Stimulated activated memory B cell treated with anti-CD40 and anti-IgM and Interleukin-4, amounts not matched to agents 10 μg/mL and 1 μg/mL and 100 μg/mL, for 72 hours (primary cell): ENCODE measurements around the gene TMCO4.

Source experiments
- ATAC-seq: fragments of 150-1000 bp; cut with Tn5 transposase; 2 replicates; pipeline ENCODE4 v1.10.0; 2021
- H3K27ac Mint-ChIP-seq: one replicate; pipeline ENCODE4 v1.8.0; 2022; ENCODE audit warnings: mild to moderate bottlenecking, mixed read lengths
- H3K27me3 Mint-ChIP-seq: one replicate; pipeline ENCODE4 v1.8.0; 2022; ENCODE audit warnings: mixed read lengths
- H3K36me3 Mint-ChIP-seq: one replicate; pipeline ENCODE4 v1.8.0; 2022; ENCODE audit warnings: mixed read lengths
- H3K4me1 Mint-ChIP-seq: one replicate; pipeline ENCODE4 v1.8.0; 2022; ENCODE audit warnings: mixed read lengths
- H3K4me3 Mint-ChIP-seq: one replicate; pipeline ENCODE4 v1.8.0; 2022; ENCODE audit warnings: mild to moderate bottlenecking, moderate library complexity, mixed read lengths
- H3K9me3 Mint-ChIP-seq: one replicate; pipeline ENCODE4 v1.8.0; 2022; ENCODE audit warnings: mixed read lengths

Gene TMCO4

DNA sequence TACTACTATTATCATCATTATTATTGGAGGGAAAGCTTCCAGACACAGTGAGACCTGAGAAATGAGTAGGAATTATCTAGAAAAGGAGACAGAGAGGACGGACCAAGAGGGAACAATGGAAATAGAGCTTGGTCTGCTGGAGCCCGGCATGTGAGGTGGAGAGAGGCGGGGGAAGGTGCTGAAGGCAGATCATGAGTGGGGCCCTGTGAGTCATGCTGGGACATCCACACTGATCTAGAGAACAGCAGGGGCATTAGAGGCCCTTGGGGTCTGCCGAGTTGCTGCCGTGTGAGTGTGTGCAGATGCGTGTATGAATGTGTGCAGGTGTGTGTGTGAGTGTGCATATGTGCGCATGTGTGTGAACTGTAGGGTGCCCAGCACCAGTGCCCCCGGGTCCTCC is 65.7 kb downstream of the TMCO4 start:
- Mint-ChIP-seq H3K27me3 (no peaks in the 10 kb centered on the region), H3K36me3 (peaks cover 86% of the 10 kb centered on the region), H3K4me3 (no peak overlapping the region), H3K27ac (no peak overlapping the region), H3K4me1 (no peaks in the 10 kb centered on the region), H3K9me3 (peaks cover 8% of the 10 kb centered on the region)
- ATAC-seq: no peak

DNA sequence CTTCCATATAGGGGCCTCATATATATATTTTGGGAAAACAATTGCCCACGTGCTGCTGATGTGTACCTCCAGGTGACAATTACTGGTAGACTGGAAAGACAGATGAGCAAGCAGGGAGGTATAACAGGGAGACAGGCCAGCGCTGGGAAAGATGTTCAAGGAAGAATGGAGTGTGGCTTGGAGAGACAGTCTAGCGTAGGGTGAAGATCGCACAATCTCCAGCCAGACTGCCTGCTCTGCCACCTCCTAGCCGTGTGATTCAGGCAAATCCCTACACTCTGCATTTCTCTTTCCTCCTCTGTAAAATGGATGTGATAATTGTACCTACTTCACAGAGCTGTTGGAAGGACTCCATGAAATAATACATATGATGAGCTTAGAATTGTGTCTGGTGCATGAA is 66.1 kb downstream of the TMCO4 start:
- H3K27ac Mint-ChIP-seq: no peak overlapping the region
- ATAC-seq: no peak
- H3K4me1 Mint-ChIP-seq: no peaks in the 10 kb centered on the region
- H3K27me3 Mint-ChIP-seq: no peaks in the 10 kb centered on the region
- no peak overlapping the region for H3K4me3 Mint-ChIP-seq
- peaks cover 8% of the 10 kb centered on the region for H3K9me3 Mint-ChIP-seq
- peaks cover 84% of the 10 kb centered on the region for H3K36me3 Mint-ChIP-seq

DNA sequence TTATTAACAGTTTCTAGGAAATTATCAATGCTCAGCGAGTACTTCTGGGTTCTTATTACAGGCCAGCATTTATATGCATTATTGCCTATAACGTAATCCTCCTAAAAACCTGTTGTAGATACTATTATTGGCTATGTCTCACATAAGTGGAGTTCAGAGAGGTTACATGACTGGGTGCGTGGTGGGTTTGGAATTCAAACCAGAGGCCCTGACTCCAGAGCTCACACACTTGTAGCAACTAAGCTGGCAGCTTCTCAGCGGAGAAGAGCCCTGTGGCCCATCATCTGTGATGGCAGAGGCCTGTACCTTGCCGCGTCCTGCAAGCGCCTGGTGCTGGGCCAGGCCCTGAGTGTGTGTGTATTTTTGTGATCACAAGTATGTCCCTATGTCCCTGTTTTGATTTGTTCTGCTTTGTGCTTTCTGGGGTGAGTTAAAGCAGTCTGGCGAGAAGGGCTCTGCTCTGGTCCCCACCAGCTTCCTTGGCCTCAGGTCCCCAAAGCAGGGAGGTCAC is 68.3 kb downstream of the TMCO4 start:
- Mint-ChIP-seq H3K27me3 (no peaks in the 10 kb centered on the region), H3K9me3 (peaks cover 8% of the 10 kb centered on the region), H3K36me3 (peaks cover 85% of the 10 kb centered on the region), H3K4me1 (no peaks in the 10 kb centered on the region), H3K4me3 (no peak overlapping the region), H3K27ac (no peak overlapping the region)
- ATAC-seq: no peak

DNA sequence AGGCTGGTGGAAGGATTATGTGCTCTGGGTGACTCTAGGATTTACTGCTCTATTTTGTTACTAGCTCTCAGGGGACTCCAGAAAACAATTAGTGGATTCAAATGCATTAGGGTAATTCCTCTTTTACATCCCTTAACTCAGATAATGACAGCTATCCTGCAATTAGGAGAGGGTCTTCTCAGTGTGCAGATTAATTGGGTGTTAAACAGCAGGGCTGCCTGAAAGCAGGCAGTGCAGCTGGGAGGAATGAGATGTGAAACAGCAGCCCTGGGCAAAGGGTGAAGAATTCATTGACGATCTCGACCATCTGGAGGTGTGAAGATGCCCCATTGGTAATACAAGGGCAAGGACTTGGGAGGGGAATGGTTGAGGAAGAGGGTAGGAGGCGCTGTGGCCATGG is 68.9 kb downstream of the TMCO4 start:
- H3K9me3 Mint-ChIP-seq: peaks cover 8% of the 10 kb centered on the region
- H3K4me3 Mint-ChIP-seq: no peak overlapping the region
- peaks cover 85% of the 10 kb centered on the region for H3K36me3 Mint-ChIP-seq
- no peaks in the 10 kb centered on the region for H3K27me3 Mint-ChIP-seq
- no peaks in the 10 kb centered on the region for H3K4me1 Mint-ChIP-seq
- ATAC-seq: no peak
- no peak overlapping the region for H3K27ac Mint-ChIP-seq

DNA sequence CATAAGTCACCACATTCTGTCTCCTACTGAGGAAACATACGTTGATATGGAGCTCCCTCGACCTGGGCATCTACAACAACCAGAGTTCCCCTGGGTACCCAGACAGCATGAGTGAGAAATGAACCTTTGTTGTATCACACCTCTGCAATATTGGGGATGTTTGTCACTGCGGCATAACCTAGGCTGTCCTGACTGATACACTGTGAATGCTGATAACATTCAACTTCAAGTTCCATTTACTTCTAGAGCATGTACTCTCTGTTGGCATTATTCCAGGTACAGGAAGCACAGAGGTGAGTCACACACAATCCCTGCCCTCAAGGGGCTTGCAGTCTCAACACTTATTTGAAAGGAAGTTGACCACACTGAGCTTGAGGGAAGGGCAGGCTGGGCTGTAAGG is 69.5 kb downstream of the TMCO4 start:
- Mint-ChIP-seq H3K9me3 (peaks cover 8% of the 10 kb centered on the region), H3K4me1 (no peaks in the 10 kb centered on the region), H3K4me3 (no peak overlapping the region), H3K27ac (no peak overlapping the region), H3K27me3 (no peaks in the 10 kb centered on the region), H3K36me3 (peaks cover 85% of the 10 kb centered on the region)
- no peak for ATAC-seq

DNA sequence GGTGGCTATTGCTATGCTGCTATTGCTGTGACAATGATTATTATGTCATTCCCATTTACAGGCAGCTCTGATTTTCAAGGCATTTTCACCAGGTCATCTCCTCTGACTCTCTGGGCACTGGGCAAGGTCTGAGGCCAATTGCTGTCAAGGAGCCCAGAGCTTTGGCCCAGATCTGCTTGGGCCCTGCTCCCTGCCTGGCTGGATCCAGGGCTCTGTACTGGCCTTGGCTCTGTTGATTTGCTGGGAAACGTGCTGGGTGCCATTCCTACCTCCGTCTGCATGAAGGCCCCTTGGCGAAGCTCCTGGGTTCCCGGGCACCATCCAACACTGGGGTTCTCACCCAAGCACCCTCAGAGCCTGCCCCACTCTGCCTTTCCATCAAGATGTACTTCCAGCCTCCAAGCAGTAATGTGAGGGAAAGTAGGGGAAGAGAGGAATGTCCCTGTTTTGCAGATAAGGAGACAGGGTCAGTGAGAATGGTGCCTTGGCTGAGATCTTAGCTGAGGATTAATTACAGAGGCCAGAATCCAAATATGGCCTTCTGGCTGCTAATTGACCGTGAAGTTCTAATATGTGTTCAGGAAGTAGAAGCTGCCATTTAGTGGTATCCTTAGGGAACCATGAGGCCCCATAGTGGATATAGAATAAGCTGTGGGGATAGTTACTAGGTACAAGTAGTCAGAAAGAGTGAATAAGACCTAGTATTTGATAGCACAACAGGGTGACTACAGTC is 71.1 kb downstream of the TMCO4 start:
- Mint-ChIP-seq H3K27ac (no peak overlapping the region), H3K27me3 (no peaks in the 10 kb centered on the region), H3K4me3 (no peak overlapping the region), H3K36me3 (peaks cover 81% of the 10 kb centered on the region), H3K9me3 (peaks cover 8% of the 10 kb centered on the region), H3K4me1 (no peaks in the 10 kb centered on the region)
- ATAC-seq: no peak

DNA sequence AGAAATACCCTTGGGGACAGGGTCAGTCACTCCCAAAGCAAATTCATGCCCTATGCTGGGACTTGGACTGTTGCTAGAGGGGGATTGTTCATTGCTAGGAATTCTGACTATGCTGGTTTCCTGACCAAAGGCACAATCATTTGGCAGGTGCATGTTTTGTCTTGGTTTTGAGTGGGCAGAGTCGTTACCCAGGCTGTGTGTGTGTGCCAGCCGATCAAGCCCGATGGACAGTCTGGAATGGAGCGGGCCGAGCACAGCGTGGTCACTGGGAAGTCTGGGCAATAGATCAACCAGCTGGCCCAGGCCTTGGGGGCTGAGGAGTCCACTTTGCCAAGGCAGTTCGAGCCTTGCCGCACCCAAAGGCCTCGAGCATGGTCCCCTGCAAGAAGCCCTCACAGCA is 74.1 kb downstream of the TMCO4 start:
- H3K9me3 Mint-ChIP-seq: peaks cover 3% of the 10 kb centered on the region
- no peaks in the 10 kb centered on the region for H3K4me1 Mint-ChIP-seq
- no peak for ATAC-seq
- H3K4me3 Mint-ChIP-seq: no peak overlapping the region
- peaks cover 67% of the 10 kb centered on the region for H3K36me3 Mint-ChIP-seq
- H3K27ac Mint-ChIP-seq: no peak overlapping the region
- H3K27me3 Mint-ChIP-seq: no peaks in the 10 kb centered on the region

DNA sequence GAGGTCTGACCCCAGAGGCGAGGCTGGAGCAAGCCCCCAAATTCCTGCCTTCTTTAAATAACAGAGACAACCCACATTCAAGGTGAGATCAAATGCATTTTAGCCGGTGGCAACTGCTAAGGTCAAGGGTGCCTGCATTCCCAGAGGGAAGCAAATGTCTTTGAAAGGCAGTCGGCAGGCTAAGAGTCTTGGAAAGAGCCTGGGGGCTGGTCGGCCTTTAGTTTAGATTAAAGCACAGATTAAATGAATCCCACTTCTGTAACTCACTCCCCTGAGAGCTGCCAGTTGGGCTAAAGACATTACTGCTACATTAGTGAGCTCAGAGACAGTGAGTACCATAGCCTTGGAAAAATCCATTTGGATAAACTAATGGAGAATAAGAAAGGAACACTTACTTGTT is 75.8 kb downstream of the TMCO4 start:
- H3K4me1 Mint-ChIP-seq: no peaks in the 10 kb centered on the region
- H3K27ac Mint-ChIP-seq: no peak overlapping the region
- ATAC-seq: no peak
- peaks cover 62% of the 10 kb centered on the region for H3K36me3 Mint-ChIP-seq
- no peak overlapping the region for H3K4me3 Mint-ChIP-seq
- no peaks in the 10 kb centered on the region for H3K9me3 Mint-ChIP-seq
- no peaks in the 10 kb centered on the region for H3K27me3 Mint-ChIP-seq

DNA sequence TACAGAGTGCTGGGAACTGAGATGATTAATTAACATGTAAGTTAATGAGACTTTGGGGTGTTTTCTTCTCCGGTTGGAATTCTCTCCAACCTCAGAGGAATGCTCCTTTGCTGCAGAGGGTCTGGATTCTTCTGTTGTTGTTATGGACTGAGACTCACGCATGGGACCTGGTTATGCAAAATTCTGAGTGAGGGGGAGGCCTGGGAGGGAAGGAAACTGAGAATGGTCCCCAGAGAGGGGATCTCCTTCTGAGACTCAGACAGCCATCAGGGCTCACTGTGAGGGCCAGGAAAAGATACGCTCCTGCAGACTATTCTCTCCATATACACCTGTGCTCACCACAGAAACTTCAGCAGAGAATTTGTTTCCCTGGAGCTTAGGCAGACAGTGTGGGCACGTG is 78.7 kb downstream of the TMCO4 start:
- ATAC-seq: no peak
- H3K9me3 Mint-ChIP-seq: no peaks in the 10 kb centered on the region
- H3K27me3 Mint-ChIP-seq: no peaks in the 10 kb centered on the region
- H3K27ac Mint-ChIP-seq: no peak overlapping the region
- peaks cover 37% of the 10 kb centered on the region for H3K36me3 Mint-ChIP-seq
- H3K4me3 Mint-ChIP-seq: no peak overlapping the region
- H3K4me1 Mint-ChIP-seq: no peaks in the 10 kb centered on the region

DNA sequence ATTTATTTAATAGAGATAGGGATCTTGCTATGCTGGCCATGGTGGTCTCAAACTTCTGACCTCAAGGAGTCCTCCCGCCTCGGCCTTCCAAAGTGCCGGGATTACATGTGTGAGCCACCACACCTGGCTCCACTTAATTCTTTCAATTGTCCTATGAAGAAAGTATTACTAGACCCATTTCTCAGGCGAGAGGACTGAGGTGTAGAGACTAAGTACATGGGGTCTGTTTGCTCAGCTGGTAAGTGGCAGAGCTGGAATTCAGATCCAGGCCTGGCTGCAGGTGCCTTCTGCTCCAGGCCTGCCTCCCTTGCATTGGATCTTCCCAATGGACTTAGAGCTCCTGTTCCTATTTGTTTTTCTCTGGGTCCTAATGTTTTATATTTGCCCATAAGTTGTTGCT is 79.5 kb downstream of the TMCO4 start:
- Mint-ChIP-seq H3K4me1 (peaks cover 6% of the 10 kb centered on the region), H3K27me3 (no peaks in the 10 kb centered on the region), H3K9me3 (no peaks in the 10 kb centered on the region), H3K36me3 (peaks cover 29% of the 10 kb centered on the region), H3K27ac (no peak overlapping the region), H3K4me3 (no peak overlapping the region)
- no peak for ATAC-seq

DNA sequence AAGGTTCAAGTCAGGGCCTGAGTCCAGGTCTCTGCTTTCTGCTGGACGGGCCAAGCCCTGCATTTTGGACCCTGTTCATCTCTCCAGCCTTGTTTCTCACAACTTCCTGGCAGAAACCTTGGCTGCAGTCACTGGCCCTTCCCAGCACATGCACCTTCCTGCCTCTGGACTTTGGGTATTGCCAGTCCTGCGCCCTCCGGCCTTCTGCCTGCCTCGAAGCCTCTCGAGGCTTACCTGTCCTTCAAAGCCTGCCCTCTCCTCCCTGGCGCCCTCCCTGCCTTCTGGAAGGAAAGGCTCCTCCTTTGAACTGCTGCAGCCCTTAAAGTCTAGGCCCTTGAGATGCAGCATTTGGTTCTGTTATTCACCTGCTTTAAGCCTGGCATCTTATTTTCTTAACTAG is 82.2 kb downstream of the TMCO4 start:
- no peak for ATAC-seq
- no peak overlapping the region for H3K27ac Mint-ChIP-seq
- H3K36me3 Mint-ChIP-seq: peaks cover 18% of the 10 kb centered on the region
- no peaks in the 10 kb centered on the region for H3K27me3 Mint-ChIP-seq
- peaks cover 6% of the 10 kb centered on the region for H3K4me1 Mint-ChIP-seq
- no peaks in the 10 kb centered on the region for H3K9me3 Mint-ChIP-seq
- H3K4me3 Mint-ChIP-seq: no peak overlapping the region

DNA sequence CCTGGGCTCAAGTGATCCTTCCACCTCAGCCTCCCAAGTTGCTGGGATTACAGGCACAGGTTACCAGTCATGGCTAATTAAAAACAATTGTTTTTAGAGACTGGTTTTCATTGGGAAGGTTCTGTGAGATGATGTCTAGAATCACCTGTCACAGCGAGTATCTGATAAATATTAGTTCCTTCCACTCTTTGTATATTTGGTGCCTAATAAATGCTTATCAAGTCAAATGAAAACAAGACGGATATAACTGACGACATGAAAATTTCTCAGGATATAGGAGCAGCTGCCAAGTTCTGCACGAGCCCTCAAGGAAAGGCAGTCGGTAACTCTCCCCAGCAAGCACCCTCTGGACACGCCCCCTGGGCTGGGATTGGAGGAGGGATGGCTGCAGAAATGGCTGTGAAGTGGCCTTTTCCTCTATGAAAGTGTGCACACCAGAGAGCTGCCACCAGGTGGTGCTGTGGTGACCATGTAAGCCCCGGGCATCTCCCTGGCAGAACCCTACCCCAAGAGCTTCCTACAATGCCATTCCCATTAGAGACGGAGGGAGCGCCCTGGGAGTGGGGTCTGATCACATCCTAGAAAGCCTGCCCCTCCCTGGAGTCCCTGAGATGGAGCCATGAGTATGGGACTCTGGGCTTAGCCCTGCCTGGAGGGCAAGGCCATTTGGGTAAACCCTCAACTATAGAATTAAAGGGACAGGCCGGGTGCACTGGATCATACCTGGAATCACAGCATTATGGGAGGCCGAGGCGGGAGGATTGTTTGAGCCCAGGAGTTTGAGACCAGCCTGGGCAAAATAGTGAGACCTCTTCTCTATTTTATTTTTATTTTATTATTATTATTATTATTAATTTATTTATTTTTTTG is 84.1 kb downstream of the TMCO4 start:
- Mint-ChIP-seq H3K36me3 (peaks cover 12% of the 10 kb centered on the region), H3K9me3 (no peaks in the 10 kb centered on the region), H3K4me1 (peaks cover 6% of the 10 kb centered on the region), H3K27ac (no peak overlapping the region), H3K4me3 (no peak overlapping the region), H3K27me3 (no peaks in the 10 kb centered on the region)
- peak; percentile 89 for ATAC-seq

DNA sequence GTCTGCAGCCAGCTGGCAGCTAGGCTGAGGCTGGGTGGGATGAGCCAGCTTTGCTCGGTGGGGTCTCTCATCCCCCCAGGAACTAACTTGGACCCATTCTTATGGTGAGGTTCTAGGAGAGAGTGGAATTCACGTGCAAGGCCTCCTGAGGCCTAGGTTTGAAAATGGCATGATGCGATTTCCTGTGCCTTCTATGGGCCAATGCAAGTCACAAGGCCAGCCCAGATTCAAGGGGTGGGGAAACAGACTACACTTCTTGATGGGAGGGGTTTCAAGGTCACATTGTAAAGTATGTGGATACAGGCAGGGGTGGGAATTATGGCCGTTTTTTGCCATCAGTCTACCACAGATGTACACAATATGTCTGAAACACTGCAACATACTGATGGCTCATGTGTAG is 86.8 kb downstream of the TMCO4 start:
- Mint-ChIP-seq H3K27me3 (no peaks in the 10 kb centered on the region), H3K9me3 (no peaks in the 10 kb centered on the region), H3K36me3 (peaks cover 20% of the 10 kb centered on the region), H3K4me3 (no peak overlapping the region), H3K4me1 (peaks cover 6% of the 10 kb centered on the region), H3K27ac (no peak overlapping the region)
- ATAC-seq: no peak

DNA sequence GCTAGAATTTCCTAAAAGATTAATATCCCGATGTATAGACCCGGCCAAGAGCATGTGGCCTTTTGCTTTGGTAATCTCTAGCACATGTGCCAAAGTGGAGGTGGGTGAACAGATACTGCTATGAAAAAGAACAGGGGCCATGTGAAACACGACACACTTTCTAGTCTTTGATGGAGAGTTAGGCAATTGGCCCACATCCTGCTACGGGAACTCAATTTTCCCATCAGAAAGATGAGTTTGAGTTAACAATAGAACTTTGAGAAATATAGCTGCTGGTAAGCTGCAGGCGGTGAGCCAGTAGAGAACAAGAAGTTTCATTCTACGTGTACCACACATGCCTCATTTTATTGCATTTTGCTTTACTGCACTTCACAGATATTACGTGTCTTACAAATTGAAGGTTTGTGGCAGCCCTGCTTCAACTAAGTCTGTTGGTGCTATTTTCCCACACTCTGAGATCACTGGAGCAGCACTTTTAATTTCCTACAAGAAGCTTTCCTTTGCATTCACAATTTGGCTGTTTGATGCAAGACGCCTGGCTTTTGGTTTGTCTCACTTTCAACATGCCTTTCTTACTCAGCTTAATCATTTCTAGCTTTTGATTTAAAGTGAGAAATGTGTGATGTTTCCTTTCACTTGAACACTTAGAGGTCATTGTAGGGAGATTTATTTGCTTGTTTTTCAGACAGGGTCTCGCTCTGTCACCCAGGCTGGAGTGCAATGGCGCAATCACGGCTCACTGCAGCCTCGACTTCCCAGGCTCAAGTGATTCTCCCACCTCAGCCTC is 88.7 kb downstream of the TMCO4 start:
- no peak overlapping the region for H3K4me3 Mint-ChIP-seq
- H3K4me1 Mint-ChIP-seq: peaks cover 6% of the 10 kb centered on the region
- no peak for ATAC-seq
- no peak overlapping the region for H3K27ac Mint-ChIP-seq
- H3K36me3 Mint-ChIP-seq: peaks cover 31% of the 10 kb centered on the region
- no peaks in the 10 kb centered on the region for H3K27me3 Mint-ChIP-seq
- H3K9me3 Mint-ChIP-seq: no peaks in the 10 kb centered on the region

DNA sequence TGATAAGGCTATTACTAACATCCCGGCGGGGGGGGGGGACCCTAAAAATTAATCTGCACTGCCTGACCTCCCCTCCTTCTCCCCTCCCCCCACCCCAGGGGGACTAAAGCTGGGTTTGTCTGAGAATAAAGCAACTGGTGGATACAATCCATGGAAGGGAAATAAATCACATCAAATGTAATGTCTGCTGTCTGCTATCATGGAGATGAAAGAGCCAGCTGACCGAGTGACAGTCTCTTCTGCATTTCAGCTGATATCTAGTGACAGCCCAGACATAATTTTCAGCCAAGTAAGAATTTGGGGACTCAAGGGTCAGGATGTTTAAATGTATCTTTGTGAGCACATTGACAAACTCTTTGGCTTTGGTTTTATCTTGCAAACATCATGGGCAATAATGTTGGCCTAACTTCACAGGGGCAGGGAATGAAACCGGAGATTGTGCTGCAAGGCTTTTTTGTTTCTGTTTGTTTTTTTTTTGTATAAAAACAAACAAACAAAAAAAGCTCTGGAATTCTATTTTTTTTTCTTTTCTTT is 90.4 kb downstream of the TMCO4 start:
- no peaks in the 10 kb centered on the region for H3K27me3 Mint-ChIP-seq

More for the DNA sequence above, 90.4 kb downstream of the TMCO4 start:
- Mint-ChIP-seq H3K9me3 (no peaks in the 10 kb centered on the region), H3K4me3 (no peak overlapping the region), H3K36me3 (peaks cover 31% of the 10 kb centered on the region), H3K27ac (no peak overlapping the region), H3K4me1 (peaks cover 5% of the 10 kb centered on the region)
- ATAC-seq: no peak
